H1 (cell line): Measurements from ENCODE around the gene MRM2. TPM values are rescaled to one million over a fixed set of nuclear protein-coding genes. Genes with fewer than 3 reads are reported as not detected.

Experiments
- CTCF ChIA-PET: fragments of 300-600 bp; sonication (Branson Sonifier 250); formaldehyde crosslinking; loops from one replicate; lab custom pipeline; 2021; ENCODE audit not compliant: partially characterized antibody; lab: Charles Lee
- POLR2A ChIA-PET: fragments of 300-600 bp; sonication (Branson Sonifier 250); formaldehyde crosslinking; loops from one replicate; lab custom pipeline; 2021; ENCODE audit warnings: inconsistent platforms; ENCODE audit not compliant: partially characterized antibody; lab: Charles Lee
- DNase-seq, 2 experiments: peaks; one replicate each; pipeline versions ENCODE4 v3.0.0 to v3.0.0-alpha.2; 2010 to 2022; ENCODE audit warnings: low spot score in 2 of 2, low read depth in 1 of 2, mixed read lengths in 1 of 2
- FAIRE-seq: peaks from 2 replicates; lab custom pipeline; 2011; peaks lifted over from hg19 to GRCh38; lab: Jason Lieb, UNC
- H2AFZ ChIP-seq: 2 replicates; pipeline ENCODE4 v1.8.1; 2012; ENCODE audit warnings: low read length, inconsistent platforms
- H2AK5ac ChIP-seq: 2 replicates; pipeline ENCODE4 v1.6.1; 2013; ENCODE audit warnings: low read depth, low read length
- H2BK120ac ChIP-seq: replicated peaks from 2 replicates; pipeline ENCODE3; 2013; ENCODE audit warnings: low read depth, low read length, inconsistent platforms
- H2BK12ac ChIP-seq: 2 replicates; pipeline ENCODE4 v1.6.1; 2013; ENCODE audit warnings: low read depth, low read length
- H2BK15ac ChIP-seq: 2 replicates; pipeline ENCODE4 v1.6.1; 2013; ENCODE audit warnings: low read length
- H2BK20ac ChIP-seq: 2 replicates; pipeline ENCODE4 v1.6.1; 2013; ENCODE audit warnings: low read length
- H2BK5ac ChIP-seq: 2 replicates; pipeline ENCODE4 v1.6.1; 2013; ENCODE audit warnings: low read depth, low read length
- H3K14ac ChIP-seq: 2 replicates; pipeline ENCODE4 v1.6.1; 2013; ENCODE audit warnings: inconsistent platforms; ENCODE audit not compliant: insufficient read length
- H3K18ac ChIP-seq: 2 replicates; pipeline ENCODE4 v1.6.1; 2013; ENCODE audit warnings: low read length; ENCODE audit errors: extremely low read depth
- H3K23ac ChIP-seq: 2 replicates; pipeline ENCODE4 v1.6.1; 2013; ENCODE audit warnings: inconsistent platforms; ENCODE audit not compliant: insufficient read length
- H3K23me2 ChIP-seq: 2 replicates; pipeline ENCODE4 v1.6.1; 2013; ENCODE audit warnings: low read depth, low read length
- H3K27ac ChIP-seq: 2 replicates; pipeline ENCODE4 v1.6.1; 2011; ENCODE audit warnings: low read depth, low read length, inconsistent platforms
- H3K27me3 ChIP-seq, 4 experiments: replicated peaks in 1 of 4; 1 replicate in 1 of 4; 2 replicates in 3 of 4; pipeline versions ENCODE4 v1.6.1 to v1.8.1; 2011 to 2013; ENCODE audit warnings: low read length in 3 of 4, mild to moderate bottlenecking in 3 of 4, inconsistent platforms in 2 of 4, mixed read lengths in 2 of 4, moderate library complexity in 1 of 4; ENCODE audit not compliant: control insufficient read depth in 3 of 4, insufficient read depth in 3 of 4; ENCODE audit errors: extremely low read depth in 1 of 4
- H3K36me3 ChIP-seq, 4 experiments: 2 replicates each; pipeline versions ENCODE4 v1.6.1 to v1.8.1; 2011 to 2013; ENCODE audit warnings: mild to moderate bottlenecking in 4 of 4, low read length in 3 of 4, moderate library complexity in 2 of 4, control low read depth in 1 of 4, inconsistent platforms in 1 of 4; ENCODE audit not compliant: insufficient read depth in 4 of 4, control insufficient read depth in 2 of 4
- H3K4ac ChIP-seq: replicated peaks from 2 replicates; pipeline ENCODE3; 2013; ENCODE audit warnings: low read length, low read depth, mixed read lengths, inconsistent platforms; ENCODE audit not compliant: insufficient read length
- H3K4me1 ChIP-seq, 4 experiments: replicated peaks in 1 of 4; 1 replicate in 1 of 4; 2 replicates in 3 of 4; pipeline versions ENCODE4 v1.6.1 to v1.8.1; 2011 to 2013; ENCODE audit warnings: low read length in 3 of 4, inconsistent platforms in 2 of 4, mixed read lengths in 1 of 4; ENCODE audit not compliant: insufficient read depth in 4 of 4, control insufficient read depth in 3 of 4
- H3K4me2 ChIP-seq, 2 experiments: 2 replicates each; pipeline versions ENCODE4 v1.6.1 to v1.8.1; 2011 to 2013; ENCODE audit warnings: low read depth in 2 of 2, low read length in 2 of 2, control low read depth in 1 of 2, inconsistent platforms in 1 of 2, mild to moderate bottlenecking in 1 of 2; ENCODE audit not compliant: insufficient read depth in 1 of 2
- H3K4me3 ChIP-seq, 4 experiments: fragments of 200-600, 300-600 bp in 1 of 4; sonication (generic), shearing (Covaris generic), sonication (Bioruptor Twin) in 1 of 4; 2 replicates each; pipeline versions ENCODE4 v1.5.1 to v1.8.1; 2011 to 2016; ENCODE audit warnings: low read length in 4 of 4, low read depth in 3 of 4, control low read depth in 2 of 4, inconsistent platforms in 2 of 4, mild to moderate bottlenecking in 2 of 4, mixed read lengths in 1 of 4, moderate library complexity in 1 of 4; ENCODE audit not compliant: insufficient read depth in 2 of 4; ENCODE audit errors: extremely low read depth in 1 of 4
- H3K56ac ChIP-seq: replicated peaks from 2 replicates; pipeline ENCODE3; 2013; ENCODE audit warnings: low read depth, mild to moderate bottlenecking, mixed read lengths, low read length, inconsistent platforms; ENCODE audit not compliant: insufficient read length
- H3K79me1 ChIP-seq: 2 replicates; pipeline ENCODE4 v1.6.1; 2013; ENCODE audit warnings: low read depth, low read length, control low read depth
- H3K79me2 ChIP-seq, 2 experiments: 2 replicates each; pipeline versions ENCODE4 v1.6.1 to v1.8.1; 2012 to 2013; ENCODE audit warnings: low read length in 2 of 2, mild to moderate bottlenecking in 2 of 2, inconsistent platforms in 1 of 2; ENCODE audit not compliant: insufficient read depth in 2 of 2, control insufficient read depth in 1 of 2
- H3K9ac ChIP-seq, 4 experiments: replicated peaks in 1 of 4; 1 replicate in 1 of 4; 2 replicates in 3 of 4; pipeline versions ENCODE4 v1.6.1 to v1.8.1; 2011 to 2013; ENCODE audit warnings: low read depth in 3 of 4, low read length in 3 of 4, control low read depth in 2 of 4, mild to moderate bottlenecking in 2 of 4, moderate library complexity in 2 of 4, inconsistent platforms in 1 of 4; ENCODE audit errors: extremely low read depth in 1 of 4
- H3K9me3 ChIP-seq, 2 experiments: 2 replicates each; pipeline versions ENCODE4 v1.6.1 to v1.8.1; 2012 to 2013; ENCODE audit warnings: mild to moderate bottlenecking in 2 of 2, moderate library complexity in 2 of 2, control low read depth in 1 of 2, inconsistent platforms in 1 of 2, low read depth in 1 of 2, low read length in 1 of 2, mixed read lengths in 1 of 2; ENCODE audit not compliant: insufficient read depth in 2 of 2
- H4K20me1 ChIP-seq, 2 experiments: replicated peaks in 1 of 2; 2 replicates each; pipeline versions ENCODE3 to v1.8.1; 2011 to 2013; ENCODE audit warnings: inconsistent platforms in 2 of 2, low read length in 2 of 2, mild to moderate bottlenecking in 1 of 2; ENCODE audit not compliant: insufficient read depth in 2 of 2, control insufficient read depth in 1 of 2
- H4K5ac ChIP-seq: 2 replicates; pipeline ENCODE4 v1.6.1; 2013; ENCODE audit warnings: low read length, low read depth, mixed read lengths, inconsistent platforms; ENCODE audit not compliant: insufficient read length
- H4K8ac ChIP-seq: 2 replicates; pipeline ENCODE4 v1.8.0; 2013; ENCODE audit warnings: mild to moderate bottlenecking, moderate library complexity, low read length, inconsistent platforms; ENCODE audit not compliant: insufficient read depth; ENCODE audit errors: extremely low read depth
- H4K91ac ChIP-seq: replicated peaks from 2 replicates; pipeline ENCODE3; 2013; ENCODE audit warnings: low read length, mixed read lengths, inconsistent platforms; ENCODE audit not compliant: insufficient read length
- CTBP2 ChIP-seq: IDR thresholded peaks from 2 replicates; pipeline ENCODE4 v1.7.0; 2011; ENCODE audit warnings: borderline replicate concordance, mild to moderate bottlenecking, moderate library complexity, mixed read lengths, low read length; ENCODE audit not compliant: insufficient read depth, insufficient read length
- MAFK ChIP-seq: IDR thresholded peaks from 2 replicates; pipeline ENCODE4 v1.6.1; 2012; ENCODE audit warnings: low read depth, mild to moderate bottlenecking, improper control_type of control experiment, low read length
- RAD21 ChIP-seq, 2 experiments: IDR thresholded peaks in 1 of 2; conservative IDR thresholded peaks in 1 of 2; 2 replicates each; pipeline ENCODE4 v1.6.1; 2011; ENCODE audit warnings: low read depth in 2 of 2, low read length in 2 of 2, improper control_type of control experiment in 1 of 2, inconsistent platforms in 1 of 2, mild to moderate bottlenecking in 1 of 2, moderate library complexity in 1 of 2
- SIN3A ChIP-seq, 2 experiments: IDR thresholded peaks in 1 of 2; conservative IDR thresholded peaks in 1 of 2; 2 replicates each; pipeline ENCODE4 v1.6.1; 2011 to 2012; ENCODE audit warnings: low read length in 2 of 2, improper control_type of control experiment in 1 of 2, low read depth in 1 of 2, mild to moderate bottlenecking in 1 of 2
- SIX5 ChIP-seq: IDR thresholded peaks from 2 replicates; pipeline ENCODE4 v1.6.1; 2011; ENCODE audit warnings: mild to moderate bottlenecking, low read depth, low read length
- SP1 ChIP-seq: IDR thresholded peaks from 2 replicates; pipeline ENCODE4 v1.6.1; 2011; ENCODE audit warnings: low read depth, low read length
- SUZ12 ChIP-seq: fragments of 200-600 bp; sonication (generic); IDR thresholded peaks from 2 replicates; pipeline ENCODE4 v1.6.1; 2012; ENCODE audit warnings: mild to moderate bottlenecking, inconsistent platforms, low read length, moderate library complexity, mixed read lengths
- TAF7 ChIP-seq: optimal IDR thresholded peaks from 2 replicates; pipeline ENCODE3; 2011; ENCODE audit warnings: low read depth, mild to moderate bottlenecking, inconsistent platforms, low read length, moderate library complexity, borderline replicate concordance
- WGBS, 2 experiments: shearing (Covaris generic) in 1 of 2; methylation state at CpG; one replicate each; pipeline versions ENCODE4 v1.1.6 to v1.1.7; 2013 to 2015; ENCODE audit warnings: low lambda C conversion rate in 2 of 2, mixed read lengths in 2 of 2, inconsistent platforms in 1 of 2, low coverage in 1 of 2, missing lambda C conversion rate in 1 of 2; ENCODE audit not compliant: insufficient replicate concordance in 2 of 2, insufficient coverage in 1 of 2, insufficient read length in 1 of 2; ENCODE audit errors: extremely low coverage in 1 of 2, missing lambda C conversion rate in 1 of 2; 5-methylcytosine and 5-hydroxymethylcytosine counted together
- polyA plus RNA-seq, 7 experiments: library from polyadenylated mRNA; depleted of rRNA in 3 of 7; stranded (reverse) in 5 of 7; unstranded in 2 of 7; fragments of >200 nt in 5 of 7; fragments of 200-250 nt in 2 of 7; gene quantifications; 1 replicate in 5 of 7; 2 replicates in 1 of 7; 4 replicates in 1 of 7; pipeline versions ENCODE4 v1.2.1 to v1.2.3, GENCODE V29; 2011 to 2013; ENCODE audit warnings: missing spikeins in 2 of 7, mixed read lengths in 2 of 7
- total RNA-seq: library from RNA; stranded (reverse); fragmentation: NEBNext Ultra II Directional; extraction: Animal tissue kit (Norgen Biotek cat#: 25700); gene quantifications from 2 replicates; pipeline ENCODE4 v1.2.1, GENCODE V29; 2021
- TF ChIP-seq, protein P1 (sequence below): IDR thresholded peaks from 2 replicates; pipeline ENCODE4 v1.6.1; 2012; ENCODE audit warnings: inconsistent platforms

The MRM2 gene
- total and polyA plus RNA-seq, 2 of the 8 experiments (the other 6 are each of a cell fraction or from before 2014, with no cell fraction given) = 17.2 to 38.6 TPM

DNA sequence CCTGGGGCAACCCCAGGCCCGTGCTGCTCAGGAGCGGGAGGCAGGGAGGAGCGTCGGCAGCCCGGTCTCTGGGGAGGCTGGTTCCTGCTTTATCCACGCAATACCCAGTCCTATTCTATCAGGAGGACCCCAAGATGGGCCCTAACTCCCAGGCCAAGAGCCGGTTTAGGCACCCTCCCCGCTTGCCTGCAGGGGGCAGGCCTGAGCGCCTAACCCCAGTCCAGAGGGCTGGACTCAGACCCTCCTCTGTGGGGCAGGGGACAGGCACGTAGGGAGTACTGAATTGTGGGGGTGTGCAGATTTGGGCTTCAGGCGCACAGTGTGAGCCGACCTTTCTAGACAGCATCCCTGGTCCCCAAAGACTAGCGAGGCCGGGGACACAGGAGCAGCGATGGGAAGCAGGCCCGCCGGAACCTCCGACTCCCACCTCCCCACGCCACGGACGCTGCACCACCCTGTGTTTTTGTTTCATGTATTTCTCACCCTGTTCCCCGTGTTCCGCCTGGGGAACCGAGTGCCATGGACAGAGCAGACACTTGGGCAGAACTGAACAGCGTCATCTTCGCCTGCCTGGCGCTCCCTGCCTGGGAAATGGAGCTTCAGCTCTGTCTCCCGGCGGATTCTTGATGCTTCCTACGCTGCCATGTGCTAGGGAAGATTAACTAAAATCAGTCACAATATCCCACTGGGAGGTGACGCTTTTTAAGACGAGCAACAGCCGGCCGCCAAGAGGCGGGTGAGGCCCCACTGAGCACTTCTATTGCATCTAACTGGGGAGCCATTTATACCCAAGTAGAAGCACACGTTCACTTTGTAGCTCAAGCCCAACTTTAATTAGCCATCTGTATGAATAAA, 5.4 kb upstream of the MRM2 start:
- Histone ChIP-seq H4K20me1 (peaks cover 0 to 4% of the 10 kb centered on the region in 2 experiments), H3K27me3 (no peaks in the 10 kb centered on the region; a peak in 1 of 7 replicates), H3K4me2 (0 out of 4 replicates have a peak overlapping the region, but pooled peaks of 1 of the 2 experiments have one; percentile 14), H2BK15ac (no peak overlapping the region), H4K5ac (no peak overlapping the region), H3K79me1 (0 out of 2 replicates have a peak, but pooled peaks cover 2% of the 10 kb centered on the region), H3K23ac (no peak overlapping the region), H2AK5ac (no peak overlapping the region), H2BK5ac (no peak overlapping the region), H4K8ac (peak overlapping the region; percentile 42; the same call in 1 of the 2 replicates), H3K56ac (no peak overlapping the region), H3K9ac (no peak overlapping the region), H2BK120ac (no peak overlapping the region), H3K27ac (no peak overlapping the region), H3K4ac (no peak overlapping the region), H3K4me3 (no peak overlapping the region), H3K4me1 (peaks cover 0 to 16% (median 5%) of the 10 kb centered on the region in 4 experiments; a peak in 6 of 7 replicates), H3K79me2 (peaks cover 0 to 8% of the 10 kb centered on the region in 2 experiments; a peak in 1 of 4 replicates), H3K14ac (no peak overlapping the region), H4K91ac (no peak overlapping the region), H2AFZ (no peak overlapping the region), H2BK20ac (no peak overlapping the region), H2BK12ac (0 out of 2 replicates have a peak overlapping the region, but pooled peaks have one; percentile 20), H3K23me2 (no peaks in the 10 kb centered on the region), H3K9me3 (no peaks in the 10 kb centered on the region), H3K36me3 (no peaks in the 10 kb centered on the region; a peak in 3 of 8 replicates), H3K18ac (no peak overlapping the region)
- 77% methylated on average over 35 of the region's 36 CpGs; no CpG with 5 or more reads in 1 of the 2 experiments for WGBS, 2 experiments
- ChIA-PET CTCF (interaction anchor here (0.6 to 3.8 kb wide), 21 partner anchors 10 to 114 kb away, joined by 3 to 38 read pairs (median 4); no protein-coding TSS in a partner anchor), POLR2A (interaction anchor here (1.0 to 2.5 kb wide), 8 partner anchors 9 to 107 kb away, joined by 3 to 13 read pairs (median 4); partner anchors contain the start of genes EIF3B and SNX8)
- no peak for FAIRE-seq
- DNase-seq = peak in 1 of 2 experiments; percentile 92
- peak; percentile 75 to 78 for TF ChIP-seq RAD21 (IDR thresholded peaks at IDR 0.05 in 1 of 2, conservative IDR thresholded peaks at IDR 0.05 in 1 of 2; ENCODE audit: low read depth in 2 of 2, low read length in 2 of 2)
- no peak for TF ChIP-seq TAF7
- TF ChIP-seq SP1 = no peak
- TF ChIP-seq SUZ12 = no peak
- TF ChIP-seq, protein P1, sequence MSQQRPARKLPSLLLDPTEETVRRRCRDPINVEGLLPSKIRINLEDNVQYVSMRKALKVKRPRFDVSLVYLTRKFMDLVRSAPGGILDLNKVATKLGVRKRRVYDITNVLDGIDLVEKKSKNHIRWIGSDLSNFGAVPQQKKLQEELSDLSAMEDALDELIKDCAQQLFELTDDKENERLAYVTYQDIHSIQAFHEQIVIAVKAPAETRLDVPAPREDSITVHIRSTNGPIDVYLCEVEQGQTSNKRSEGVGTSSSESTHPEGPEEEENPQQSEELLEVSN = no peak
- TF ChIP-seq MAFK = no peak
- no peak for TF ChIP-seq SIX5
- TF ChIP-seq SIN3A (conservative IDR thresholded peaks at IDR 0.05 in 1 of 2, IDR thresholded peaks at IDR 0.05 in 1 of 2; ENCODE audit: low read depth in 1 of 2, low read length in 2 of 2) = no peak
- no peak for TF ChIP-seq CTBP2
